PFSK-1 (cell line): ENCODE results near the gene TIMP4.

Experiments used
- FOXP2 ChIP-seq: optimal IDR thresholded peaks from 2 replicates; pipeline ENCODE3; 2011; ENCODE audit warnings: borderline replicate concordance, control low read depth, inconsistent platforms; ENCODE audit not compliant: insufficient read depth; ENCODE audit errors: extremely low read length, extremely low read depth
- POLR2AphosphoS5 ChIP-seq: IDR thresholded peaks from 2 replicates; pipeline ENCODE4 v1.6.1; 2012; ENCODE audit warnings: low read depth, mild to moderate bottlenecking, control low read depth, low read length, moderate library complexity
- SIN3A ChIP-seq: IDR thresholded peaks from 2 replicates; pipeline ENCODE4 v1.6.1; 2012; ENCODE audit warnings: mild to moderate bottlenecking, low read length, moderate library complexity, borderline replicate concordance; ENCODE audit not compliant: insufficient read depth
- TAF1 ChIP-seq: IDR thresholded peaks from 2 replicates; pipeline ENCODE4 v1.6.1; 2012; ENCODE audit warnings: low read length, control low read depth, borderline replicate concordance; ENCODE audit not compliant: insufficient read depth
- TF ChIP-seq, protein P1 (sequence below), 2 experiments: IDR thresholded peaks; 2 replicates each; pipeline versions ENCODE4 v1.6.1 to v1.8.0; 2011 to 2012; ENCODE audit warnings: low read depth in 2 of 2, low read length in 2 of 2, control low read depth in 1 of 2, inconsistent platforms in 1 of 2, mild to moderate bottlenecking in 1 of 2, moderate library complexity in 1 of 2; ENCODE audit not compliant: insufficient read depth in 1 of 2

Gene TIMP4

DNA sequence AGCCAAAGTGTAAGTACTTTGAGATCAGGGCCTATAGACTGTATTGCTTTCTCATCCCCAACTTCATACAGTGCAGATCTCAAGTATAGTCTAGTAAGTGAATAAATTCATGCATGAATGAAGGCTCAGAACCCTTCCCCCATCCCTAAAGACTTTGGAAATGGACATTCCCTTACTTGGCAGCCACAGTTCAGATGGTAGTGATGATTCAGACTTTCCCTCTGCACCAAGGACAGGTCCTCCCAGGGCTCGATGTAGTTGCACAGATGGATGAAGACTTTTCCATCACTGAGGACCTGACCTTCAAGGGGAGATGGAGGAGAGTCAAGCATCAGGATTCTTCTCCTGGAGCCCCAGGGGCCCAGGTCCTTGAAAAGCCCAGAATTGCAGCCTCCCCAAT is 4.6 kb downstream of the TIMP4 start:
- TF ChIP-seq SIN3A (no peak), FOXP2 (no peak), TAF1 (no peak), POLR2AphosphoS5 (no peak)
- TF ChIP-seq, protein P1, sequence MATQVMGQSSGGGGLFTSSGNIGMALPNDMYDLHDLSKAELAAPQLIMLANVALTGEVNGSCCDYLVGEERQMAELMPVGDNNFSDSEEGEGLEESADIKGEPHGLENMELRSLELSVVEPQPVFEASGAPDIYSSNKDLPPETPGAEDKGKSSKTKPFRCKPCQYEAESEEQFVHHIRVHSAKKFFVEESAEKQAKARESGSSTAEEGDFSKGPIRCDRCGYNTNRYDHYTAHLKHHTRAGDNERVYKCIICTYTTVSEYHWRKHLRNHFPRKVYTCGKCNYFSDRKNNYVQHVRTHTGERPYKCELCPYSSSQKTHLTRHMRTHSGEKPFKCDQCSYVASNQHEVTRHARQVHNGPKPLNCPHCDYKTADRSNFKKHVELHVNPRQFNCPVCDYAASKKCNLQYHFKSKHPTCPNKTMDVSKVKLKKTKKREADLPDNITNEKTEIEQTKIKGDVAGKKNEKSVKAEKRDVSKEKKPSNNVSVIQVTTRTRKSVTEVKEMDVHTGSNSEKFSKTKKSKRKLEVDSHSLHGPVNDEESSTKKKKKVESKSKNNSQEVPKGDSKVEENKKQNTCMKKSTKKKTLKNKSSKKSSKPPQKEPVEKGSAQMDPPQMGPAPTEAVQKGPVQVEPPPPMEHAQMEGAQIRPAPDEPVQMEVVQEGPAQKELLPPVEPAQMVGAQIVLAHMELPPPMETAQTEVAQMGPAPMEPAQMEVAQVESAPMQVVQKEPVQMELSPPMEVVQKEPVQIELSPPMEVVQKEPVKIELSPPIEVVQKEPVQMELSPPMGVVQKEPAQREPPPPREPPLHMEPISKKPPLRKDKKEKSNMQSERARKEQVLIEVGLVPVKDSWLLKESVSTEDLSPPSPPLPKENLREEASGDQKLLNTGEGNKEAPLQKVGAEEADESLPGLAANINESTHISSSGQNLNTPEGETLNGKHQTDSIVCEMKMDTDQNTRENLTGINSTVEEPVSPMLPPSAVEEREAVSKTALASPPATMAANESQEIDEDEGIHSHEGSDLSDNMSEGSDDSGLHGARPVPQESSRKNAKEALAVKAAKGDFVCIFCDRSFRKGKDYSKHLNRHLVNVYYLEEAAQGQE (IDR thresholded peaks at IDR 0.05; ENCODE audit: insufficient read depth in 1 of 2, low read depth in 2 of 2, low read length in 2 of 2) = no peak

DNA sequence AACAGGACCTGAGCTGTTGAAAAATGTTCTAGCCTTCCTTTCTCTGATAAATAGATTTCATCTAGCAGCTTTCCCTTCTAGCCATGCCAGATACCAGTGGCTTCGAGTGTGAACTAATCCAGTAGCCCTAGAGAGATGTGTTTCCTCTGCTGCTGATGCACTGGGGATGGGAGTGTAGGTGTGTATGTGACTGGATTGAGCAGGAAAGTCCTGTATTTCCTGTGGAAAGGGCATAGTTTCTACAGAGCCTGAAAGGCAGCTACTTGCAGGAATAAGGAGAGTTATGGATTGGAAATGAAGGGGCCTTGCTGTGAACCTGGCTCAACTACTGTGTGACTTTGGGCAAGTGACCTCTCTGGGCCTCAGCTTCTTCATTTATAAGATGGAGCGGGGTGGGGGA is 8.6 kb downstream of the TIMP4 start:
- TF ChIP-seq POLR2AphosphoS5 (no peak), TAF1 (no peak), SIN3A (no peak), FOXP2 (no peak)
- TF ChIP-seq, protein P1 (IDR thresholded peaks at IDR 0.05; ENCODE audit: insufficient read depth in 1 of 2, low read depth in 2 of 2, low read length in 2 of 2) = no peak

DNA sequence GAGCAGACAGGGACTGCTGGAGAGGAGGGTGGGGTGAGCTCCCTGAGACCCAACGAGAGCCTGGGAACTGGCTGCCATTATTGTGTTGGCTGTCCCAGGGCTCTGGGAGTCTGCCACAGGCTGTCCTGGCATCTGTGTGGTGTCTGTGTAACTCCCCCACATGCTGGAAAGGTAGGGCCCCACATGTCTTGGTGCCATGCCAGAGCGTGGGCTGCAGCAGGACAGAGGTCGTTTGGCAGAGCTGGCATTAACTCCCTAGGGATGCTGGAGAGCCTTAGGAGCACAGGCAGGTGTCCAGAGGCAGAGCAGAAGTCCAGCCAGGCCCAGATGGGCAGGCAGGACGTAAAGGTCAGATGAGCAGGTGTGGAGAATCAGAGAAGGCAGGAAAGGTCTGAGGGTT is 9.7 kb downstream of the TIMP4 start:
- no peak for TF ChIP-seq FOXP2
- TF ChIP-seq, protein P1 (IDR thresholded peaks at IDR 0.05; ENCODE audit: insufficient read depth in 1 of 2, low read depth in 2 of 2, low read length in 2 of 2) = no peak
- TF ChIP-seq TAF1 = no peak

DNA sequence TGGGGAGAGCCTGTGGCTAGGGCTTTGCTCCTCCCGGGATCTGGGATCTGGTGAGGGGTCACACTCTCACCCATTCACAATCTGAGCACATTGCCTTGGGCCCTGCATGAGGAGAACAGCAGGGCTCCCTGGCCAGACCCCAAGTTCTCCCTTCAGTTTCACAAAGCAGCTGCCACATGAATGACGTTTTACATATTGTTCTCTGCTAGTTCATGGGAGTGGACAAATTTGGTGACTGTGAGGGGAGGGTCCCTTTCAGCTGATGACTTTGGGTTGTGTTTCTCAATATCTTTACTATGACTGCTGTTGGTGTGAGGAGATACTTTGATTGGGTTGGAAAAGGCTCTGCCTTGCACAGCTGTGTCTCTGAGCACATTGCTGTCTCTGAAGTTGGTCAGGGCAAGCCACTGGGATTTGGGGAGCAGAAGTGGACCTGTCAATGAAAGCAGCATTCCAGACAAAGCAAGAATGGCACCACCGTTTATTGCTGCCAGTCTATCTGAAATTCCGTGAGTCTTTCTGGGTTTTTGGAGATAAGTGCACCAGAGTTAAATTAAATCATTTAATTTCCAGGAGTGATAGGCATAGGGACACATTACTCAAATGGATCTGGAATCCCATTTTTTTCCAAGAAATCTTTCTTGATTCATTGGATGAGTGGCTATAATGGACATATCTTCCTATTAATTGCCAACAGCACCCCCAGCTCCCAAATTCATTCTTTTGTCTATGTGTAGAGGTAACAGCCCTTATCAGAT is 10.3 kb downstream of the TIMP4 start:
- TF ChIP-seq SIN3A (no peak), FOXP2 (no peak), POLR2AphosphoS5 (no peak), TAF1 (no peak)
- TF ChIP-seq, protein P1 (IDR thresholded peaks at IDR 0.05; ENCODE audit: insufficient read depth in 1 of 2, low read depth in 2 of 2, low read length in 2 of 2) = no peak

DNA sequence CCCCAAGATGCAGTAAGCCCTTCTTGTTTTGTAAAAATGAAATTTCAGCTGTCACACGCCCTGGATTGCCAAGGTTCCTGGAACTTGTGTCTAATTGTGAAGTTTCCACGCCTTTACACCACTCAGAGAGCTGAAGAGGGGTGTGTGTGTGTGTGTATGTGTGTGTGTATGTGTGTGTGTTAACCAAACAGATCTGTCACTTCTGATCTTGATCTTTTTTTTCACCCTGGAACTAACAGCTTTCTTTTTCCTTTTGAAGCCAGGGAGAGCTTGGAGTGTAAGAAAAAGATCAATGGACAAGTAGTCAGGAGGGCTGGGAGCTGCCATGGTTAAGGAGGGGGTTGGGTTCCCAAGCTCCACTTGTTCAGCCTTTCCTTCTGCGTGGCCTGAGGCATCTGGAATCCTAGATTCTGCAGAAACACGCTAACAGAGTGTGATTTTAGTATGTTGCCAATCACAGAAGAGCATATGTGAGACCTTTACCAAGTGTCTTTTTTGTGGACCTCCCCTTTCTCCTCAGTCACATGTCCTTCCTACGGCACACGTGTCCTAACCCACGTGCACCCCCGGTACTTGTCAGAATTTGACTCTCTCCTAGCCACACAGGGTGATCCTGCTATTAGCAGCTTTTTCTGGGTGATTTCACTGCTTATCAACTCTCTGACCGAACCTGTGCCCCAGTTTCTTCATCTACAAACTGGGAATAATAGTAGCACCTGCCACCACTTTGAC is 11.5 kb downstream of the TIMP4 start:
- TF ChIP-seq POLR2AphosphoS5 (no peak), FOXP2 (no peak), SIN3A (no peak), TAF1 (no peak)
- TF ChIP-seq, protein P1 (IDR thresholded peaks at IDR 0.05; ENCODE audit: insufficient read depth in 1 of 2, low read depth in 2 of 2, low read length in 2 of 2) = no peak
